Astrocyte (in vitro differentiated cells and primary cell): Measurements from ENCODE around the gene SATB1. TPM values are rescaled to one million over a fixed set of nuclear protein-coding genes. Genes with fewer than 3 reads are reported as not detected.

ENCODE experiments used
- DNase-seq: peaks from one replicate; pipeline ENCODE4 v3.0.0-alpha.2; 2010; ENCODE audit warnings: low read depth
- FAIRE-seq: peaks from 2 replicates; lab custom pipeline; 2011; peaks lifted over from hg19 to GRCh38; lab: Jason Lieb, UNC
- H2AFZ ChIP-seq: 2 replicates; pipeline ENCODE4 v1.6.0; 2012; ENCODE audit warnings: low read depth, low read length, inconsistent platforms
- H3K27ac ChIP-seq: 2 replicates; pipeline ENCODE4 v1.5.1; 2011; ENCODE audit warnings: low read depth, low read length, inconsistent platforms
- H3K27me3 ChIP-seq: 2 replicates; pipeline ENCODE4 v1.6.0; 2011; ENCODE audit warnings: low read length, inconsistent platforms; ENCODE audit not compliant: insufficient read depth
- H3K36me3 ChIP-seq: 2 replicates; pipeline ENCODE4 v1.5.1; 2011; ENCODE audit warnings: low read length, inconsistent platforms; ENCODE audit not compliant: insufficient read depth
- H3K4me1 ChIP-seq: 2 replicates; pipeline ENCODE4 v1.5.1; 2011; ENCODE audit warnings: low read length, inconsistent platforms; ENCODE audit not compliant: insufficient read depth
- H3K4me2 ChIP-seq: 2 replicates; pipeline ENCODE4 v1.6.0; 2012; ENCODE audit warnings: low read length, inconsistent platforms
- H3K4me3 ChIP-seq: 2 replicates; pipeline ENCODE4 v1.5.1; 2011; ENCODE audit warnings: low read depth, mild to moderate bottlenecking, low read length, inconsistent platforms; ENCODE audit not compliant: insufficient read depth
- H3K79me2 ChIP-seq: 2 replicates; pipeline ENCODE4 v1.6.0; 2012; ENCODE audit warnings: mild to moderate bottlenecking, low read length, inconsistent platforms; ENCODE audit not compliant: insufficient read depth
- H3K9ac ChIP-seq: 2 replicates; pipeline ENCODE4 v1.6.0; 2012; ENCODE audit warnings: mild to moderate bottlenecking, low read length, inconsistent platforms
- H3K9me3 ChIP-seq: 2 replicates; pipeline ENCODE4 v1.5.1; 2012; ENCODE audit warnings: low read depth, mild to moderate bottlenecking, low read length, inconsistent platforms; ENCODE audit not compliant: insufficient read depth
- H4K20me1 ChIP-seq: 2 replicates; pipeline ENCODE4 v1.6.0; 2012; ENCODE audit warnings: low read length, inconsistent platforms; ENCODE audit not compliant: insufficient read depth
- H3K27ac Mint-ChIP-seq: one replicate; pipeline ENCODE4 v1.8.0; 2021; ENCODE audit warnings: mild to moderate bottlenecking, mixed read lengths; ENCODE audit not compliant: unreplicated experiment
- H3K27me3 Mint-ChIP-seq: one replicate; pipeline ENCODE4 v1.8.0; 2021; ENCODE audit warnings: low read depth, mixed read lengths; ENCODE audit not compliant: unreplicated experiment
- H3K36me3 Mint-ChIP-seq: one replicate; pipeline ENCODE4 v1.8.0; 2021; ENCODE audit warnings: low read depth, mixed read lengths; ENCODE audit not compliant: unreplicated experiment
- H3K4me1 Mint-ChIP-seq: one replicate; pipeline ENCODE4 v1.8.0; 2021; ENCODE audit warnings: low read depth, mixed read lengths; ENCODE audit not compliant: unreplicated experiment
- H3K4me3 Mint-ChIP-seq: one replicate; pipeline ENCODE4 v1.8.0; 2021; ENCODE audit warnings: mild to moderate bottlenecking, moderate library complexity, mixed read lengths; ENCODE audit not compliant: unreplicated experiment
- H3K9me3 Mint-ChIP-seq: one replicate; pipeline ENCODE4 v1.8.0; 2021; ENCODE audit warnings: mild to moderate bottlenecking, mixed read lengths; ENCODE audit not compliant: unreplicated experiment
- CTCF ChIP-seq: IDR thresholded peaks from 2 replicates; pipeline ENCODE4 v1.5.1; 2011; ENCODE audit warnings: low read depth, mild to moderate bottlenecking, inconsistent platforms, low read length, moderate library complexity; ENCODE audit not compliant: insufficient read depth
- EZH2 ChIP-seq: IDR thresholded peaks from 2 replicates; pipeline ENCODE4 v1.6.1; 2012; ENCODE audit warnings: mild to moderate bottlenecking, low read length, inconsistent platforms; ENCODE audit not compliant: insufficient read depth
- total RNA-seq: library from RNA; stranded (reverse); gene quantifications from 2 replicates; pipeline ENCODE4 v1.2.1, GENCODE V29; 2021

The SATB1 gene
- total RNA-seq, 1 donor from 2014 or later: 18.0 TPM

GRCh38 chr3:18370672-18371071 lies 54.5 kb downstream of the SATB1 start:
- Histone ChIP-seq H3K27ac (no peak overlapping the region), H4K20me1 (no peaks in the 10 kb centered on the region), H3K4me2 (no peak overlapping the region), H3K27me3 (no peaks in the 10 kb centered on the region), H3K4me3 (no peak overlapping the region), H3K36me3 (no peaks in the 10 kb centered on the region), H3K4me1 (no peaks in the 10 kb centered on the region), H3K9ac (no peak overlapping the region), H3K9me3 (no peaks in the 10 kb centered on the region), H2AFZ (no peak overlapping the region), H3K79me2 (no peaks in the 10 kb centered on the region)
- TF ChIP-seq CTCF (no peak), EZH2 (no peak)
- Mint-ChIP-seq H3K9me3 (no peaks in the 10 kb centered on the region), H3K36me3 (no peaks in the 10 kb centered on the region), H3K27me3 (no peaks in the 10 kb centered on the region), H3K4me1 (no peaks in the 10 kb centered on the region), H3K27ac (no peak overlapping the region), H3K4me3 (no peak overlapping the region)
- FAIRE-seq (no peak), DNase-seq (no peak)

- no peaks in the 10 kb centered on the region for H3K9me3 ChIP-seq
- no peaks in the 10 kb centered on the region for H3K4me1 ChIP-seq
- H3K27ac ChIP-seq: no peak overlapping the region
- FAIRE-seq: no peak
- no peaks in the 10 kb centered on the region for H3K9me3 Mint-ChIP-seq
- H3K4me3 Mint-ChIP-seq: no peak overlapping the region
- no peak for TF ChIP-seq CTCF
- no peak for TF ChIP-seq EZH2
- no peak overlapping the region for H3K9ac ChIP-seq
- H4K20me1 ChIP-seq: no peaks in the 10 kb centered on the region
- no peaks in the 10 kb centered on the region for H3K36me3 ChIP-seq
- H2AFZ ChIP-seq: no peak overlapping the region
- H3K4me3 ChIP-seq: no peak overlapping the region
- H3K27me3 ChIP-seq: no peaks in the 10 kb centered on the region
- H3K27me3 Mint-ChIP-seq: no peaks in the 10 kb centered on the region
- no peak for DNase-seq
- H3K79me2 ChIP-seq: no peaks in the 10 kb centered on the region
- no peaks in the 10 kb centered on the region for H3K36me3 Mint-ChIP-seq
- no peaks in the 10 kb centered on the region for H3K4me1 Mint-ChIP-seq
- H3K4me2 ChIP-seq: no peak overlapping the region
- H3K27ac Mint-ChIP-seq: no peak overlapping the region
Observed at GRCh38 chr3:18369551-18370185, 55.5 kb downstream of the SATB1 start.

GRCh38 chr3:18366258-18366657 lies 58.9 kb downstream of the SATB1 start:
- no peaks in the 10 kb centered on the region for H3K27me3 ChIP-seq
- Mint-ChIP-seq H3K4me1 (no peaks in the 10 kb centered on the region), H3K36me3 (no peaks in the 10 kb centered on the region), H3K9me3 (no peaks in the 10 kb centered on the region), H3K27ac (no peak overlapping the region), H3K27me3 (no peaks in the 10 kb centered on the region), H3K4me3 (no peak overlapping the region)
- TF ChIP-seq CTCF (no peak), EZH2 (no peak)
- no peaks in the 10 kb centered on the region for H3K36me3 ChIP-seq
- no peak overlapping the region for H2AFZ ChIP-seq
- H3K4me2 ChIP-seq: no peak overlapping the region
- no peak overlapping the region for H3K9ac ChIP-seq
- no peak overlapping the region for H3K4me3 ChIP-seq
- H3K9me3 ChIP-seq: no peaks in the 10 kb centered on the region
- H3K4me1 ChIP-seq: no peaks in the 10 kb centered on the region
- no peak overlapping the region for H3K27ac ChIP-seq
- no peak for FAIRE-seq
- no peak for DNase-seq
- H3K79me2 ChIP-seq: no peaks in the 10 kb centered on the region
- H4K20me1 ChIP-seq: no peaks in the 10 kb centered on the region
